Measurements from ENCODE around the gene AMHR2.
A peak's percentile ranks its signal among the peaks of the same experiment; 100 is the strongest.
"Not testable (repeated sequence)": the region's sequence is repeated elsewhere in the genome, so short reads cannot be mapped to it uniquely, and the experiment has no call there.

Gene AMHR2

GRCh38 chr12:53415752-53416389 is 7.8 kb upstream of the AMHR2 start:
- DNase-seq = not testable (repeated sequence)

- DNase-seq = not testable (repeated sequence)
Measured at GRCh38 chr12:53417291-53417816, 6.3 kb upstream of the AMHR2 start.

- DNase-seq = no peak
Measured at GRCh38 chr12:53418221-53418620, 5.4 kb upstream of the AMHR2 start.

- DNase-seq = no peak
Measured at GRCh38 chr12:53419756-53420155, 3.9 kb upstream of the AMHR2 start.

- not testable (repeated sequence) for DNase-seq
Measured at GRCh38 chr12:53422247-53422646, 1.4 kb upstream of the AMHR2 start.

- DNase-seq = no peak
Measured at GRCh38 chr12:53424626-53425514, 1.2 kb downstream of the AMHR2 start.

- no peak for DNase-seq
Measured at GRCh38 chr12:53425515-53426150, 2.0 kb downstream of the AMHR2 start.

GRCh38 chr12:53427905-53428594 is 4.4 kb downstream of the AMHR2 start:
- peak; percentile 78 for DNase-seq

GRCh38 chr12:53428741-53429140 is 5.1 kb downstream of the AMHR2 start:
- DNase-seq = no peak

- DNase-seq = no peak
Measured at GRCh38 chr12:53430116-53430515, 6.5 kb downstream of the AMHR2 start.

- DNase-seq = no peak
Measured at GRCh38 chr12:53431187-53431586, 7.5 kb downstream of the AMHR2 start.

GRCh38 chr12:53435326-53435725 is 11.7 kb downstream of the AMHR2 start:
- DNase-seq = not testable (repeated sequence)

GRCh38 chr12:53439582-53439981 is 15.9 kb downstream of the AMHR2 start:
- not testable (repeated sequence) for DNase-seq

- peak; percentile 99 for DNase-seq
Measured at GRCh38 chr12:53441040-53441833, 17.6 kb downstream of the AMHR2 start, which contains the start of gene PRR13. TSS of gene PRR13 (plus strand) at chr12:53441734. CDS start at chr12:53442715, 981 bp downstream.

GRCh38 chr12:53443955-53444354 is 20.3 kb downstream of the AMHR2 start:
- no peak for DNase-seq

- DNase-seq = not testable (repeated sequence)
Measured at GRCh38 chr12:53444593-53445325, 21.1 kb downstream of the AMHR2 start.

GRCh38 chr12:53450936-53451335 is 27.3 kb downstream of the AMHR2 start:
- DNase-seq = no peak

GRCh38 chr12:53451661-53452158 is 28.1 kb downstream of the AMHR2 start, which contains the start of gene PCBP2:
TSS of gene PCBP2 (plus strand) at chr12:53452102. CDS start at chr12:53454801, 2,699 bp downstream.
- DNase-seq = peak; percentile 99

GRCh38 chr12:53452159-53453077 is 28.8 kb downstream of the AMHR2 start:
- peak; percentile 72 for DNase-seq

All from stimulated activated CD4-positive, alpha-beta T cell treated with anti-CD3 and anti-CD28 coated beads, Interleukin-1b, Interleukin-23, amount 100 ng/mL, for 48 hours (primary cell).